Upper lobe of right lung (tissue), 1 donor: ENCODE results near the gene MTCH2. TPM values are rescaled to one million over a fixed set of nuclear protein-coding genes. Genes with fewer than 3 reads are reported as not detected.

ENCODE experiments used
- ATAC-seq: fragments of 200-7000 bp; cut with Tn5 transposase; one replicate; pipeline ENCODE4 v1.9.1; 2020; ENCODE audit warnings: mild to moderate bottlenecking, moderate library complexity
- DNase-seq: peaks from one replicate; pipeline ENCODE4 v3.0.0-alpha.2; 2020
- H3K27ac ChIP-seq: fragments of 200-600 bp; one replicate; pipeline ENCODE4 v1.8.0; 2022
- H3K27me3 ChIP-seq: fragments of 200-600 bp; one replicate; pipeline ENCODE4 v1.8.0; 2022; ENCODE audit warnings: mild to moderate bottlenecking
- H3K36me3 ChIP-seq: fragments of 200-600 bp; one replicate; pipeline ENCODE4 v1.8.0; 2022
- H3K4me1 ChIP-seq: fragments of 200-600 bp; one replicate; pipeline ENCODE4 v1.8.0; 2022
- H3K4me3 ChIP-seq: fragments of 200-600 bp; one replicate; pipeline ENCODE4 v1.8.0; 2022; ENCODE audit warnings: mild to moderate bottlenecking
- H3K9me3 ChIP-seq: fragments of 200-600 bp; one replicate; pipeline ENCODE4 v1.8.0; 2022
- CTCF ChIP-seq: fragments of 200-600 bp; IDR thresholded peaks from one replicate; pipeline ENCODE4 v1.8.0; 2022; ENCODE audit warnings: antibody characterized with exemption
- intact Hi-C: fragments of 100-400 bp; cut with DNase I; formaldehyde crosslinking; loops from one replicate; pipeline ENCODE4 v1.11.0; 2022
- total RNA-seq: library from RNA; stranded (reverse); fragmentation: NEBNext Ultra II Directional; extraction: Animal tissue kit (Norgen Biotek cat#: 25700); gene quantifications from one replicate; pipeline ENCODE4 v1.2.1, GENCODE V29; 2021
- donor health status: DM: no; HTN: yes; CAD: no; lungs with severe emphysema.

MTCH2 gene
- total RNA-seq, 1 donor from 2014 or later: 56.1 TPM

GRCh38 chr11:47615249-47615648, 27.1 kb downstream of the MTCH2 start:
- DNase-seq: no peak
- TF ChIP-seq CTCF: no peak
- H3K36me3 ChIP-seq: peaks cover 25% of the 10 kb centered on the region
- H3K27me3 ChIP-seq: no peaks in the 10 kb centered on the region
- H3K27ac ChIP-seq: no peak overlapping the region
- no peaks in the 10 kb centered on the region for H3K9me3 ChIP-seq
- H3K4me3 ChIP-seq: no peak overlapping the region
- peaks cover 5% of the 10 kb centered on the region for H3K4me1 ChIP-seq
- no peak for ATAC-seq
- intact Hi-C loops: no loop called here

- H3K27me3 ChIP-seq: no peaks in the 10 kb centered on the region
- intact Hi-C loops: no loop called here
- no peak overlapping the region for H3K27ac ChIP-seq
- H3K4me1 ChIP-seq: no peaks in the 10 kb centered on the region
- no peak overlapping the region for H3K4me3 ChIP-seq
- no peak for TF ChIP-seq CTCF
- ATAC-seq: peak; percentile 79
- H3K9me3 ChIP-seq: no peaks in the 10 kb centered on the region
- H3K36me3 ChIP-seq: no peaks in the 10 kb centered on the region
- DNase-seq: no peak
These were observed 31.0 kb downstream of the MTCH2 start for GRCh38 chr11:47611348-47611794.

- Histone ChIP-seq H3K27ac (no peak overlapping the region), H3K9me3 (no peaks in the 10 kb centered on the region), H3K36me3 (no peaks in the 10 kb centered on the region), H3K4me3 (no peak overlapping the region), H3K4me1 (no peaks in the 10 kb centered on the region), H3K27me3 (no peaks in the 10 kb centered on the region)
- ATAC-seq: no peak
- no peak for DNase-seq
- TF ChIP-seq CTCF: no peak
- intact Hi-C loops: no loop called here
These were observed 32.7 kb downstream of the MTCH2 start for GRCh38 chr11:47609675-47610074.

- Histone ChIP-seq H3K9me3 (no peaks in the 10 kb centered on the region), H3K36me3 (no peaks in the 10 kb centered on the region), H3K27me3 (no peaks in the 10 kb centered on the region), H3K4me3 (no peak overlapping the region), H3K4me1 (no peaks in the 10 kb centered on the region), H3K27ac (no peak overlapping the region)
- TF ChIP-seq CTCF: no peak
- intact Hi-C loops: no loop called here
- no peak for DNase-seq
- ATAC-seq: peak; percentile 32
These were observed 35.0 kb downstream of the MTCH2 start for GRCh38 chr11:47607380-47607779.

- DNase-seq (no peak), ATAC-seq (no peak)
- Histone ChIP-seq H3K27me3 (no peaks in the 10 kb centered on the region), H3K4me1 (no peaks in the 10 kb centered on the region), H3K9me3 (no peaks in the 10 kb centered on the region), H3K36me3 (no peaks in the 10 kb centered on the region), H3K4me3 (no peak overlapping the region), H3K27ac (no peak overlapping the region)
- TF ChIP-seq CTCF: no peak
- intact Hi-C loops: no loop called here
These were observed 35.6 kb downstream of the MTCH2 start for GRCh38 chr11:47606731-47607130.

GRCh38 chr11:47605921-47606320, 36.4 kb downstream of the MTCH2 start:
- DNase-seq (no peak), ATAC-seq (no peak)
- intact Hi-C loops: no loop called here
- Histone ChIP-seq H3K27ac (no peak overlapping the region), H3K27me3 (no peaks in the 10 kb centered on the region), H3K36me3 (no peaks in the 10 kb centered on the region), H3K4me1 (no peaks in the 10 kb centered on the region), H3K4me3 (no peak overlapping the region), H3K9me3 (no peaks in the 10 kb centered on the region)
- no peak for TF ChIP-seq CTCF
